OCI-LY1 (cell line): ENCODE results near the gene PIP4K2C.

ENCODE experiments used
- EZH2 ChIP-seq: fragments of 200-600 bp; sonication (generic), shearing (Covaris generic); IDR thresholded peaks from 2 replicates; pipeline ENCODE4 v1.8.0; 2017; ENCODE audit warnings: borderline replicate concordance, mixed run types, mild to moderate bottlenecking, antibody characterized with exemption, low read length, moderate library complexity, mixed read lengths
- TF ChIP-seq, protein P1 (sequence below): fragments of 200-600 bp; sonication (generic), shearing (Covaris generic); IDR thresholded peaks from 2 replicates; pipeline ENCODE4 v1.5.1; 2017; ENCODE audit warnings: mild to moderate bottlenecking, antibody characterized with exemption, low read length, moderate library complexity, mixed read lengths

DNA sequence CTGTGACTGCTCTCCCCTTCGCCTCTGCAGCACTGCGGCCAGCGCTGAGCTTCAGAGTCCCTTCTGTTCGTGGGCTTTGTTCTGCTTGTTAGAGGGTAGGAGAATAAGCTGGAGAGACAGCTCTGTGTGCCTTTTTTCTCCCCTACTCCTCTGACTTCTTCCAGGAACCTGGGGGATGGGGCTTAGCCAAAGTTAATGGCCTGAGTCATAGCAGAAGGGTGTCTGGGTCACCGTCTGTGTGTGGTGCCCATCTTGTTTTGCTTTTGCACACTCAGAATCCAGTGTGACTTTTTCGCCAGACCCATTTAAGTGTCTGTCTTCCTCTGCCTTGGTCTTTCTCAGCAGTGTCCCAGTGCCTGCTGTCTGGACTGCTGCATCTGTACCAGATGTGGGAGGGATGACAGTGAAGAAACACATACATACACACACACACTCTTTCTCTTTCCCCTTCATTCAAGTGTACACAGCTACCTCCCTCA lies 38.1 kb upstream of the PIP4K2C start:
- TF ChIP-seq, protein P1, sequence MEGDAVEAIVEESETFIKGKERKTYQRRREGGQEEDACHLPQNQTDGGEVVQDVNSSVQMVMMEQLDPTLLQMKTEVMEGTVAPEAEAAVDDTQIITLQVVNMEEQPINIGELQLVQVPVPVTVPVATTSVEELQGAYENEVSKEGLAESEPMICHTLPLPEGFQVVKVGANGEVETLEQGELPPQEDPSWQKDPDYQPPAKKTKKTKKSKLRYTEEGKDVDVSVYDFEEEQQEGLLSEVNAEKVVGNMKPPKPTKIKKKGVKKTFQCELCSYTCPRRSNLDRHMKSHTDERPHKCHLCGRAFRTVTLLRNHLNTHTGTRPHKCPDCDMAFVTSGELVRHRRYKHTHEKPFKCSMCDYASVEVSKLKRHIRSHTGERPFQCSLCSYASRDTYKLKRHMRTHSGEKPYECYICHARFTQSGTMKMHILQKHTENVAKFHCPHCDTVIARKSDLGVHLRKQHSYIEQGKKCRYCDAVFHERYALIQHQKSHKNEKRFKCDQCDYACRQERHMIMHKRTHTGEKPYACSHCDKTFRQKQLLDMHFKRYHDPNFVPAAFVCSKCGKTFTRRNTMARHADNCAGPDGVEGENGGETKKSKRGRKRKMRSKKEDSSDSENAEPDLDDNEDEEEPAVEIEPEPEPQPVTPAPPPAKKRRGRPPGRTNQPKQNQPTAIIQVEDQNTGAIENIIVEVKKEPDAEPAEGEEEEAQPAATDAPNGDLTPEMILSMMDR = no peak
- no peak for TF ChIP-seq EZH2
